A549 (cell line): ENCODE data around the gene EPOP. TPM values are rescaled to one million over a fixed set of nuclear protein-coding genes. Genes with fewer than 3 reads are reported as not detected.
"Not testable (repeated sequence)": the region's sequence is repeated elsewhere in the genome, so short reads cannot be mapped to it uniquely, and the experiment has no call there.

Source experiments
- ATAC-seq, 2 experiments: fragments of 200-7000 bp in 1 of 2; fragments of >200 bp in 1 of 2; cut with Nextera tagmentation in 1 of 2; cut with Tn5 transposase in 1 of 2; 3 replicates each; pipeline versions ENCODE4 v1.8.0 to v1.9.1; 2018 to 2020; ENCODE audit warnings: mild to moderate bottlenecking in 1 of 2, moderate library complexity in 1 of 2
- CTCF ChIA-PET: fragments of 300-600 bp; sonication (Branson Sonifier 250); formaldehyde crosslinking; extraction: SDS; loops from one replicate; lab custom pipeline; 2021; ENCODE audit warnings: antibody characterized with exemption, inconsistent platforms; lab: Yijun Ruan, JAX
- POLR2A ChIA-PET: fragments of 350-600 bp; formaldehyde crosslinking; extraction: SDS; loops from one replicate; lab custom pipeline; 2021; ENCODE audit warnings: antibody characterized with exemption, inconsistent platforms; lab: Yijun Ruan, JAX
- DNase-seq, 2 experiments: peaks; one replicate each; pipeline versions ENCODE4 v3.0.0 to v3.0.0-alpha.2; 2011 to 2016; ENCODE audit warnings: low read depth in 1 of 2, low spot score in 1 of 2
- FAIRE-seq: peaks from 2 replicates; lab custom pipeline; 2011; peaks lifted over from hg19 to GRCh38; lab: Jason Lieb, UNC
- H3K27ac ChIP-seq, 2 experiments: fragments of >200 bp; sonication (Bioruptor Twin); formaldehyde crosslinking; 3 replicates each; pipeline ENCODE4 v1.5.1; 2016 to 2017
- H3K4me1 ChIP-seq: fragments of >200 bp; sonication (Bioruptor Twin); formaldehyde crosslinking; 3 replicates; pipeline ENCODE4 v1.6.1; 2016
- H3K4me2 ChIP-seq: fragments of >200 bp; sonication (Bioruptor Twin); formaldehyde crosslinking; 3 replicates; pipeline ENCODE4 v1.6.1; 2016
- H3K4me3 ChIP-seq: fragments of >200 bp; sonication (Bioruptor Twin); formaldehyde crosslinking; 3 replicates; pipeline ENCODE4 v1.5.1; 2016
- H3K9me3 ChIP-seq: fragments of >200 bp; sonication (Bioruptor Twin); formaldehyde crosslinking; 3 replicates; pipeline ENCODE4 v1.6.1; 2016
- CHD4 ChIP-seq: fragments of 200-600 bp; sonication (generic); IDR thresholded peaks from 2 replicates; pipeline ENCODE4 v1.6.1; 2016; ENCODE audit warnings: antibody characterized with exemption, mild to moderate bottlenecking, borderline replicate concordance
- ESRRA ChIP-seq: fragments of 150-350 bp; IDR thresholded peaks from 2 replicates; pipeline ENCODE4 v1.6.1; 2014; ENCODE audit warnings: mild to moderate bottlenecking, low read length, borderline replicate concordance
- HOXA7 ChIP-seq: fragments of 250-450 bp; sonication (Bioruptor Pico); IDR thresholded peaks from 2 replicates; pipeline ENCODE4 v1.5.0; 2020; ENCODE audit warnings: mild to moderate bottlenecking, moderate library complexity
- HOXB5 ChIP-seq: fragments of 250-450 bp; sonication (Bioruptor Pico); IDR thresholded peaks from 2 replicates; pipeline ENCODE4 v1.5.0; 2020; ENCODE audit warnings: mild to moderate bottlenecking, moderate library complexity
- KDM1A ChIP-seq: fragments of 200-600 bp; sonication (generic); IDR thresholded peaks from 2 replicates; pipeline ENCODE4 v1.6.1; 2016; ENCODE audit warnings: low read depth, mild to moderate bottlenecking
- KDM5A ChIP-seq: fragments of 200-600 bp; sonication (generic); IDR thresholded peaks from 2 replicates; pipeline ENCODE4 v1.6.1; 2016; ENCODE audit warnings: antibody characterized with exemption, mild to moderate bottlenecking
- NFE2L2 ChIP-seq: fragments of 150-350 bp; conservative IDR thresholded peaks from 2 replicates; pipeline ENCODE4 v1.6.1; 2014; ENCODE audit warnings: low read length
- RAD21 ChIP-seq, 2 experiments: fragments of >200 bp in 1 of 2; sonication (Bioruptor Twin) in 1 of 2; formaldehyde crosslinking in 1 of 2; IDR thresholded peaks in 1 of 2; conservative IDR thresholded peaks in 1 of 2; 2 replicates in 1 of 2; 3 replicates in 1 of 2; pipeline ENCODE4 v1.6.1; 2012 to 2018; ENCODE audit warnings: inconsistent platforms in 1 of 2
- RNF2 ChIP-seq: fragments of 200-600 bp; sonication (generic); IDR thresholded peaks from 2 replicates; pipeline ENCODE4 v1.6.1; 2016; ENCODE audit warnings: low read depth, mild to moderate bottlenecking, antibody characterized with exemption, moderate library complexity, borderline replicate concordance
- SMC3 ChIP-seq: fragments of >200 bp; sonication (Bioruptor Twin); formaldehyde crosslinking; IDR thresholded peaks from 3 replicates; pipeline ENCODE4 v1.6.1; 2018; ENCODE audit warnings: inconsistent platforms
- SREBF2 ChIP-seq: fragments of 450-650 bp; IDR thresholded peaks from 2 replicates; pipeline ENCODE4 v1.6.1; 2014; ENCODE audit warnings: mild to moderate bottlenecking, moderate library complexity
- ZFP36 ChIP-seq: fragments of 450-650 bp; IDR thresholded peaks from 2 replicates; pipeline ENCODE4 v1.6.1; 2014; ENCODE audit warnings: borderline replicate concordance; ENCODE audit not compliant: partially characterized antibody
- ZSCAN20 ChIP-seq: fragments of 250-450 bp; sonication (Bioruptor Pico); IDR thresholded peaks from 2 replicates; pipeline ENCODE4 v1.8.0; 2022; ENCODE audit warnings: mild to moderate bottlenecking, moderate library complexity
- WGBS: methylation state at CpG from one replicate; pipeline ENCODE4 v1.1.6; 2017; ENCODE audit errors: missing lambda C conversion rate; 5-methylcytosine and 5-hydroxymethylcytosine counted together
- polyA plus RNA-seq, 4 experiments: library from polyadenylated mRNA; depleted of rRNA in 3 of 4; stranded (reverse); fragments of >200 nt; fragmentation: RNase III in 1 of 4; extraction: RNeasy Plus Mini Kit Qiagen cat#74134 plus additional on column Dnase treatment in 1 of 4; gene quantifications; 2 replicates in 3 of 4; 3 replicates in 1 of 4; pipeline ENCODE4 v1.2.3, GENCODE V29; 2011 to 2017
- TF ChIP-seq, protein P1 (sequence below): IDR thresholded peaks from 2 replicates; pipeline ENCODE4 v1.6.1; 2012
- TF ChIP-seq, protein P2 (sequence below): fragments of 250-450 bp; sonication (Bioruptor Pico); IDR thresholded peaks from 2 replicates; pipeline ENCODE4 v1.5.0; 2021; ENCODE audit warnings: mild to moderate bottlenecking, moderate library complexity, borderline replicate concordance
- TF ChIP-seq, protein P3 (sequence below): fragments of >200 bp; sonication (Bioruptor Twin); formaldehyde crosslinking; IDR thresholded peaks from 2 replicates; pipeline ENCODE4 v1.6.1; 2016

The EPOP gene
- polyA plus RNA-seq, 2 of the 4 experiments (the other 2 are of a cell fraction): 5.1 to 12.1 TPM

DNA sequence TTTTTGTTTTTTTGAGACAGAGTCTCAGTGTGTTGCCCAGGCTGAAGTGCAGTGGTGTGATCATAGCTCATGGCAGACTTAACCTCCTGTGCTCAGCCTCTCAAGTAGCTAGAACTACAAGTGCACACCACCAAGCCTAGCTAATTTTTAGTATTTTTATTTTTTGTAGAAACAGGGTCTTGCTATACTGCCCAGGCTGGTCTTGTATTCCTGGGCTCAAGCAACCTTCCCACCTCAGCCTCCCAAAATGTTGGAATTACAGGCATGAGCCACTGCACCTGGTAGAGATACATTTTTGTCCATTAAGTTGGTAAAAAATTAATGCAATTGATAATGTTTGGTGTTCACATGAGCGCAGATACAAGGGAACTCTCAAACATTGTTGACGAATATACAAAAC is 46.8 kb downstream of the EPOP start:
- no peak for DNase-seq
- ChIA-PET CTCF (interaction anchor here (1.0 to 2.8 kb wide), 6 partner anchors 9 to 43 kb away, joined by 3 to 7 read pairs (median 4); partner anchors contain the start of gene SRCIN1), POLR2A (no interaction called here)
- WGBS: 93% methylated on average over 2 of the region's 2 CpGs
- TF ChIP-seq HOXB5 (CRISPR knock-in tag) (no peak), SMC3 (no peak), NFE2L2 (no peak), RNF2 (no peak), ESRRA (no peak), KDM1A (no peak), ZSCAN20 (CRISPR knock-in tag) (no peak), ZFP36 (no peak), RAD21 (conservative IDR thresholded peaks at IDR 0.05 in 1 of 2, IDR thresholded peaks at IDR 0.05 in 1 of 2) (no peak), KDM5A (no peak), HOXA7 (CRISPR knock-in tag) (no peak), CHD4 (no peak), SREBF2 (no peak)
- TF ChIP-seq, protein P1, sequence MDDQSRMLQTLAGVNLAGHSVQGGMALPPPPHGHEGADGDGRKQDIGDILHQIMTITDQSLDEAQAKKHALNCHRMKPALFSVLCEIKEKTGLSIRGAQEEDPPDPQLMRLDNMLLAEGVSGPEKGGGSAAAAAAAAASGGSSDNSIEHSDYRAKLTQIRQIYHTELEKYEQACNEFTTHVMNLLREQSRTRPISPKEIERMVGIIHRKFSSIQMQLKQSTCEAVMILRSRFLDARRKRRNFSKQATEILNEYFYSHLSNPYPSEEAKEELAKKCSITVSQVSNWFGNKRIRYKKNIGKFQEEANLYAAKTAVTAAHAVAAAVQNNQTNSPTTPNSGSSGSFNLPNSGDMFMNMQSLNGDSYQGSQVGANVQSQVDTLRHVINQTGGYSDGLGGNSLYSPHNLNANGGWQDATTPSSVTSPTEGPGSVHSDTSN: no peak
- TF ChIP-seq, protein P2, sequence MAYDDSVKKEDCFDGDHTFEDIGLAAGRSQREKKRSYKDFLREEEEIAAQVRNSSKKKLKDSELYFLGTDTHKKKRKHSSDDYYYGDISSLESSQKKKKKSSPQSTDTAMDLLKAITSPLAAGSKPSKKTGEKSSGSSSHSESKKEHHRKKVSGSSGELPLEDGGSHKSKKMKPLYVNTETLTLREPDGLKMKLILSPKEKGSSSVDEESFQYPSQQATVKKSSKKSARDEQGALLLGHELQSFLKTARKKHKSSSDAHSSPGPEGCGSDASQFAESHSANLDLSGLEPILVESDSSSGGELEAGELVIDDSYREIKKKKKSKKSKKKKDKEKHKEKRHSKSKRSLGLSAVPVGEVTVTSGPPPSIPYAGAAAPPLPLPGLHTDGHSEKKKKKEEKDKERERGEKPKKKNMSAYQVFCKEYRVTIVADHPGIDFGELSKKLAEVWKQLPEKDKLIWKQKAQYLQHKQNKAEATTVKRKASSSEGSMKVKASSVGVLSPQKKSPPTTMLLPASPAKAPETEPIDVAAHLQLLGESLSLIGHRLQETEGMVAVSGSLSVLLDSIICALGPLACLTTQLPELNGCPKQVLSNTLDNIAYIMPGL: no peak
- TF ChIP-seq, all 56 proteins: peak for 0
- Histone ChIP-seq H3K4me1 (no peaks in the 10 kb centered on the region), H3K4me3 (no peak overlapping the region), H3K4me2 (no peak overlapping the region), H3K27ac (no peak overlapping the region), H3K9me3 (no peaks in the 10 kb centered on the region)
- FAIRE-seq (no peak), ATAC-seq (peak in 1 of 2 experiments; percentile 41; a peak in 3 of 6 replicates)

DNA sequence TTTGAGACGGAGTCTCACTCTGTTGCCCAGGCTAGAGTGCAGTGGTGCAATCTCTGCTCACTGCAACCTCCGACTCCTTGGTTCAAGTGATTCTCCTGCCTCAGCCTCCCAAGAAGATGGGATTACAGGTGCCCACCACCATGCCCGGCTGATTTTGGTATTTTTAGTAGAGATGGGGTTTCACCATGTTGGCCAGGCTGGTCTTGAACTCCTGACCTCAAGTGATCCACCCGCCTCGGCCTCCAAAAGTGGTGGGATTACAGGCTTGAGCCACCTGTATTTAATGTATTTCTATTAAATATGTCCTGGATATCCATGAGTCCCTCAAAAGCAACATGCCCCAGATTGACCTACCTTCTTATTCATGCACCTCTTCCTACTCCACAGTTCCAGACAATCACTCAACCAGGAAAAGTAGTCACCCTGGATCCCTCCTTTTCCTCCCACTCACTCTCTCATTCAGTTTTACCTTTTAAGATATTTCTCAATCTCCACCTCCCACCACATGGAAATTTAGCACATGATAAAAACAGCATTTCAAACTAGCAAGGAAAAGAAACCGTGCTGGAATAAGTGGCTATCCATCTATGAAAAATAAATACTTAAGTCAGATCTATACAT is 48.0 kb downstream of the EPOP start:
- H3K4me2 ChIP-seq, H3K9me3 ChIP-seq, ATAC-seq, H3K27ac ChIP-seq, DNase-seq, H3K4me3 ChIP-seq, POLR2A ChIA-PET, FAIRE-seq, H3K4me1 ChIP-seq: not testable (repeated sequence)
- WGBS: 77% methylated on average over 6 of the region's 6 CpGs
- CTCF ChIA-PET: interaction anchor here (1.0 to 1.9 kb wide), 3 partner anchors 21 to 69 kb away, joined by 3 to 5 read pairs (median 4); partner anchors contain the start of gene SRCIN1

DNA sequence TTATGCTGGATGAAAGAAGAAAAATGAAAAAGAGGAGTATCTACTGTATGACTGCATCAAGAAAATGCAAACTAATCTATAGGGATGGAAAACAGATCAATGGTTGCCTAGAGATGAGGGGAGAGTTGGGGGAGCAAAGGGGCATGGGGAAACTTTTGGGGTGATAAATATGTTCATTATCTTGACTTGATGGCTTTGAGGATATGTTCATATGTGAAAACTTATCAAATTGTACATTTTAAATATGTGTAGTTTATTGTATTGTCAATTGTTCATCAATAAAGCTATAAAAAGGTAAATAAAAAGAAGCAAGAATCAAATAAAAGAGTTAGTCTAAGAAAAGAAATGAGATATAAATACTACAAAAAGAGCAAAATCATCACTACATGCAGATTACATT is 49.3 kb downstream of the EPOP start:
- FAIRE-seq (no peak), DNase-seq (no peak), ATAC-seq (no peak)
- H3K4me2 ChIP-seq: no peak overlapping the region
- H3K9me3 ChIP-seq: no peaks in the 10 kb centered on the region
- H3K27ac ChIP-seq: no peak overlapping the region
- CTCF ChIA-PET: interaction anchor here (1.0 to 1.8 kb wide), 6 partner anchors 9 to 67 kb away, joined by 3 to 5 read pairs (median 4); no protein-coding TSS in a partner anchor
- POLR2A ChIA-PET: no interaction called here
- H3K4me1 ChIP-seq: no peaks in the 10 kb centered on the region
- no peak overlapping the region for H3K4me3 ChIP-seq
- TF ChIP-seq, protein P3, sequence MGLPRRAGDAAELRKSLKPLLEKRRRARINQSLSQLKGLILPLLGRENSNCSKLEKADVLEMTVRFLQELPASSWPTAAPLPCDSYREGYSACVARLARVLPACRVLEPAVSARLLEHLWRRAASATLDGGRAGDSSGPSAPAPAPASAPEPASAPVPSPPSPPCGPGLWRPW: no peak
